GM10266 (cell line): ENCODE data around the gene TRMT2A.

Source experiments
- DNase-seq: peaks from one replicate; pipeline ENCODE4 v3.0.0; 2012; ENCODE audit errors: extremely low spot score
- CTCF ChIP-seq: IDR thresholded peaks from 2 replicates; pipeline ENCODE4 v1.5.1; 2012; ENCODE audit warnings: mild to moderate bottlenecking, low read depth; ENCODE audit not compliant: control insufficient read depth, insufficient read depth; ENCODE audit errors: missing control alignments

Gene TRMT2A

GRCh38 chr22:20066617-20067383 is 50.2 kb downstream of the TRMT2A start:
- TF ChIP-seq CTCF, result no peak

GRCh38 chr22:20065896-20066616 is 51.0 kb downstream of the TRMT2A start:
- TF ChIP-seq CTCF, result no peak
- DNase-seq, result no peak

More at GRCh38 chr22:20066617-20067383, 50.2 kb downstream of the TRMT2A start:
- no peak for DNase-seq

GRCh38 chr22:20064545-20065262 is 52.3 kb downstream of the TRMT2A start:
- no peak for TF ChIP-seq CTCF
- no peak for DNase-seq

- DNase-seq, result no peak
- no peak for TF ChIP-seq CTCF
Measured at GRCh38 chr22:20064140-20064480, 52.9 kb downstream of the TRMT2A start.

- DNase-seq, result no peak
- no peak for TF ChIP-seq CTCF
Measured at GRCh38 chr22:20063271-20064139, 53.5 kb downstream of the TRMT2A start.

GRCh38 chr22:20062766-20063083 is 54.3 kb downstream of the TRMT2A start:
- DNase-seq, result no peak
- TF ChIP-seq CTCF, result no peak
